ENCODE data around the gene FNTB. TPM values are rescaled to one million over a fixed set of nuclear protein-coding genes. Genes with fewer than 3 reads are reported as not detected.

FNTB gene
- total and polyA plus RNA-seq, 2 donors (not counting 3 experiments of a cell fraction or from before 2014, with no cell fraction given), result 21.0 to 21.6 TPM

DNA sequence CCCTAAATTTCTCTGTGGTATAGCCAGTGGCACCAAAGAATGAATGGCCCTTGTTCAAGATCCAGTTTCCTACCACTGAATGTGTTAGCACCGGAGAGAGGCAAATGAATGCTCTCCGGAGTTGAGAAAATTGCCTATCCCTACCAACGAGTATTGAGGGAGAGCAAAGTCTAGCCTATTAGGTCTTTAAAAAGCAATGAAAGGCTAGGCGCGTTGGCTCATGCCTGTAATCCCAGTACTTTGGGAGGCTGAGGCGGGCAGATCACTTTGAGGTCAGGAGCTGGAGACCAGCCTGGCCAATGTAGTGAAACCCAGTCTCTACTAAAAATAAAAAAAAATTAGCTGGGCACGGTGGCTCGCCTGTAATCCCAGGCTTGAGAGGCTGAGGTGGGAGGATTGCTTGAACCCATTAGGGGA is 13.7 kb upstream of the FNTB start:
- no peaks in the 10 kb centered on the region for H3K79me2 ChIP-seq (ENCODE audit: control insufficient read depth, insufficient read depth, low read length)
- dilution Hi-C loops (cut with MboI; ENCODE audit: extremely low pct_ligation_motif_present, low sequenced_read_pairs), result no loop called here
- no peak overlapping the region for H3K27ac ChIP-seq (ENCODE audit: insufficient read depth, low read depth, low read length)
- no peaks in the 10 kb centered on the region for H3K9me3 ChIP-seq (replicated peaks; ENCODE audit: control insufficient read depth, insufficient read depth, low read length)
- no peak overlapping the region for H3K9ac ChIP-seq (replicated peaks; ENCODE audit: extremely low read depth, insufficient read depth, low read length)
- H3K4me2 ChIP-seq (ENCODE audit: insufficient read depth, low read length), result peak overlapping the region; percentile 82
- H3K36me3 ChIP-seq (ENCODE audit: control insufficient read depth in 2 of 2, extremely low read depth in 1 of 2, insufficient read depth in 2 of 2, low read length in 2 of 2), result no peaks in the 10 kb centered on the region
- peak overlapping the region in 1 of 3 experiments; percentile 61 for H3K4me3 ChIP-seq (replicated peaks in 1 of 3; ENCODE audit: insufficient read depth in 1 of 3, low read depth in 1 of 3, low read length in 3 of 3)
- no TSS peak for BruUV-seq (replicated peaks)
- no peaks in the 10 kb centered on the region for H3K9me1 ChIP-seq (replicated peaks; ENCODE audit: control insufficient read depth, extremely low read depth, insufficient read depth, low read length)
- no peak overlapping the region for H2AFZ ChIP-seq (ENCODE audit: low read depth, low read length)
- ChIA-PET POLR2A (no interaction called here), CTCF (interaction anchor here (0.6 to 3.7 kb wide), 3 partner anchors 9 to 17 kb away, joined by 3 to 17 read pairs (median 6); partner anchors contain the start of gene FNTB)
- no peaks in the 10 kb centered on the region for H4K20me1 ChIP-seq (replicated peaks; ENCODE audit: control insufficient read depth, extremely low read depth, insufficient read depth, low read length)
- no peak for DNase-seq (ENCODE audit: low read depth, low spot score)
- H3K27me3 ChIP-seq (ENCODE audit: control insufficient read depth in 2 of 2, insufficient read depth in 2 of 2, low read length in 2 of 2), result peaks cover 0 to under 1% of the 10 kb centered on the region in 2 experiments
- TF ChIP-seq MYC (IDR thresholded peaks at IDR 0.05; ENCODE audit: low read depth, low read length) (no peak), EZH2 (IDR thresholded peaks at IDR 0.05; ENCODE audit: borderline replicate concordance, low read depth, low read length, severe bottlenecking) (no peak), POLR2A (IDR thresholded peaks at IDR 0.05; ENCODE audit: low read depth, low read length) (no peak), GATA2 (IDR thresholded peaks at IDR 0.05; ENCODE audit: insufficient read depth, insufficient read length, low read depth, low read length) (no peak), JUN (IDR thresholded peaks at IDR 0.05; ENCODE audit: borderline replicate concordance, insufficient read depth, insufficient read length, low read depth) (no peak), FOS (IDR thresholded peaks at IDR 0.05; ENCODE audit: borderline replicate concordance, insufficient read depth, low read length) (no peak), POLR2AphosphoS5 (IDR thresholded peaks at IDR 0.05; ENCODE audit: insufficient read depth, low read depth, low read length) (no peak)
- TF ChIP-seq, protein P1, sequence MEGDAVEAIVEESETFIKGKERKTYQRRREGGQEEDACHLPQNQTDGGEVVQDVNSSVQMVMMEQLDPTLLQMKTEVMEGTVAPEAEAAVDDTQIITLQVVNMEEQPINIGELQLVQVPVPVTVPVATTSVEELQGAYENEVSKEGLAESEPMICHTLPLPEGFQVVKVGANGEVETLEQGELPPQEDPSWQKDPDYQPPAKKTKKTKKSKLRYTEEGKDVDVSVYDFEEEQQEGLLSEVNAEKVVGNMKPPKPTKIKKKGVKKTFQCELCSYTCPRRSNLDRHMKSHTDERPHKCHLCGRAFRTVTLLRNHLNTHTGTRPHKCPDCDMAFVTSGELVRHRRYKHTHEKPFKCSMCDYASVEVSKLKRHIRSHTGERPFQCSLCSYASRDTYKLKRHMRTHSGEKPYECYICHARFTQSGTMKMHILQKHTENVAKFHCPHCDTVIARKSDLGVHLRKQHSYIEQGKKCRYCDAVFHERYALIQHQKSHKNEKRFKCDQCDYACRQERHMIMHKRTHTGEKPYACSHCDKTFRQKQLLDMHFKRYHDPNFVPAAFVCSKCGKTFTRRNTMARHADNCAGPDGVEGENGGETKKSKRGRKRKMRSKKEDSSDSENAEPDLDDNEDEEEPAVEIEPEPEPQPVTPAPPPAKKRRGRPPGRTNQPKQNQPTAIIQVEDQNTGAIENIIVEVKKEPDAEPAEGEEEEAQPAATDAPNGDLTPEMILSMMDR (IDR thresholded peaks at IDR 0.05; ENCODE audit: extremely low read depth in 1 of 2, insufficient read depth in 1 of 2, low read depth in 1 of 2, low read length in 2 of 2), result no peak
- TF ChIP-seq, protein P2, sequence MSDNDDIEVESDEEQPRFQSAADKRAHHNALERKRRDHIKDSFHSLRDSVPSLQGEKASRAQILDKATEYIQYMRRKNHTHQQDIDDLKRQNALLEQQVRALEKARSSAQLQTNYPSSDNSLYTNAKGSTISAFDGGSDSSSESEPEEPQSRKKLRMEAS (IDR thresholded peaks at IDR 0.05; ENCODE audit: insufficient read depth, insufficient read length), result no peak
- peaks cover 6% of the 10 kb centered on the region for H3K4me1 ChIP-seq (ENCODE audit: control insufficient read depth, extremely low read depth, insufficient read depth, low read length)
- intact Hi-C loops (cut with micrococcal nuclease), result no loop called here
- FAIRE-seq, result no peak

Measured in endothelial cell of umbilical vein (primary cell).